Right lobe of liver (tissue), 4 donors: ENCODE measurements around the gene KRTAP3-2.

Source experiments
- CTCF ChIP-seq, 4 donors: fragments of 200-600 bp in 3 of 4; fragments of 450-650 bp in 1 of 4; IDR thresholded peaks; one replicate each; pipeline versions ENCODE4 v1.5.1 to v1.8.0; 2016 to 2022; ENCODE audit warnings: antibody characterized with exemption in 4 of 4, mild to moderate bottlenecking in 2 of 4
- POLR2A ChIP-seq: fragments of 450-650 bp; IDR thresholded peaks from one replicate; pipeline ENCODE4 v1.6.1; 2017; ENCODE audit warnings: antibody characterized with exemption, mild to moderate bottlenecking
- donor health status: DM: no; HTN: no; CAD: no.
- donor health status: DM: no; HTN: no; CAD: no.
- donor health status: DM: no; HTN: yes; CAD: no.

- no peak for TF ChIP-seq CTCF (IDR thresholded peaks at IDR 0.05)
- no peak for TF ChIP-seq POLR2A
Observed at GRCh38 chr17:40962059-40962561, 37.6 kb downstream of the KRTAP3-2 start.
